NT2/D1 (cell line): ENCODE data around the gene DRC7.
"Not testable (repeated sequence)": the region's sequence is repeated elsewhere in the genome, so short reads cannot be mapped to it uniquely, and the experiment has no call there.

Source experiments
- DNase-seq: peaks from one replicate; pipeline ENCODE4 v3.0.0-alpha.2; 2011; ENCODE audit warnings: low read depth, low spot score
- H3K27me3 ChIP-seq: 2 replicates; pipeline ENCODE4 v1.6.0; 2011; ENCODE audit warnings: mild to moderate bottlenecking; ENCODE audit not compliant: insufficient read length, insufficient read depth
- H3K36me3 ChIP-seq: 2 replicates; pipeline ENCODE4 v1.6.1; 2011; ENCODE audit warnings: mild to moderate bottlenecking, low read length, mixed read lengths; ENCODE audit not compliant: insufficient read depth, insufficient read length
- H3K4me1 ChIP-seq: 2 replicates; pipeline ENCODE4 v1.5.1; 2011; ENCODE audit not compliant: insufficient read depth, insufficient read length
- H3K4me3 ChIP-seq: 2 replicates; pipeline ENCODE4 v1.5.1; 2011; ENCODE audit warnings: low read depth; ENCODE audit not compliant: insufficient read length
- H3K9ac ChIP-seq: 2 replicates; pipeline ENCODE4 v1.6.0; 2011; ENCODE audit warnings: low read depth; ENCODE audit not compliant: insufficient read length
- H3K9me3 ChIP-seq: 2 replicates; pipeline ENCODE4 v1.5.1; 2011; ENCODE audit warnings: mild to moderate bottlenecking, low read length; ENCODE audit not compliant: insufficient read depth
- SUZ12 ChIP-seq: IDR thresholded peaks from 2 replicates; pipeline ENCODE4 v1.6.1; 2011; ENCODE audit not compliant: insufficient read length, insufficient read depth; ENCODE audit errors: extremely low read depth
- YY1 ChIP-seq: IDR thresholded peaks from 2 replicates; pipeline ENCODE4 v1.6.1; 2011; ENCODE audit not compliant: insufficient read length, insufficient read depth
- ZNF274 ChIP-seq: IDR thresholded peaks from 2 replicates; pipeline ENCODE4 v1.6.1; 2011; ENCODE audit warnings: mild to moderate bottlenecking, low read depth, low read length

DRC7 gene

GRCh38 chr16:57743886-57744641 is 49.5 kb downstream of the DRC7 start:
- H3K36me3 ChIP-seq = peaks cover 39% of the 10 kb centered on the region
- TF ChIP-seq SUZ12 (no peak), ZNF274 (no peak), YY1 (no peak)
- no peak overlapping the region for H3K4me3 ChIP-seq
- H3K27me3 ChIP-seq = no peaks in the 10 kb centered on the region
- no peaks in the 10 kb centered on the region for H3K9me3 ChIP-seq
- no peak for DNase-seq
- no peak overlapping the region for H3K9ac ChIP-seq
- H3K4me1 ChIP-seq = peaks cover 12% of the 10 kb centered on the region

- H3K4me3 ChIP-seq = no peak overlapping the region
- peaks cover 39% of the 10 kb centered on the region for H3K36me3 ChIP-seq
- no peak for TF ChIP-seq SUZ12
- TF ChIP-seq ZNF274 = no peak
- TF ChIP-seq YY1 = no peak
- no peaks in the 10 kb centered on the region for H3K9me3 ChIP-seq
- H3K9ac ChIP-seq = no peak overlapping the region
- no peak for DNase-seq
- no peaks in the 10 kb centered on the region for H3K27me3 ChIP-seq
- H3K4me1 ChIP-seq = peaks cover 12% of the 10 kb centered on the region
Observed at GRCh38 chr16:57744642-57744903, 50.0 kb downstream of the DRC7 start.

GRCh38 chr16:57745768-57746167 is 51.2 kb downstream of the DRC7 start:
- no peaks in the 10 kb centered on the region for H3K9me3 ChIP-seq
- H3K4me1 ChIP-seq = peaks cover 9% of the 10 kb centered on the region
- H3K36me3 ChIP-seq = peaks cover 46% of the 10 kb centered on the region
- H3K9ac ChIP-seq = no peak overlapping the region
- H3K27me3 ChIP-seq = no peaks in the 10 kb centered on the region
- no peak for DNase-seq
- no peak for TF ChIP-seq SUZ12
- no peak overlapping the region for H3K4me3 ChIP-seq

GRCh38 chr16:57746316-57746715 is 51.7 kb downstream of the DRC7 start:
- peaks cover 49% of the 10 kb centered on the region for H3K36me3 ChIP-seq
- H3K4me3 ChIP-seq, H3K9me3 ChIP-seq, DNase-seq, H3K27me3 ChIP-seq, H3K9ac ChIP-seq, H3K4me1 ChIP-seq: not testable (repeated sequence)

GRCh38 chr16:57747091-57747490 is 52.5 kb downstream of the DRC7 start:
- TF ChIP-seq ZNF274 (no peak), SUZ12 (no peak), YY1 (no peak)
- Histone ChIP-seq H3K4me1 (peaks cover 9% of the 10 kb centered on the region), H3K9ac (no peak overlapping the region), H3K27me3 (no peaks in the 10 kb centered on the region), H3K36me3 (peaks cover 49% of the 10 kb centered on the region), H3K4me3 (no peak overlapping the region), H3K9me3 (no peaks in the 10 kb centered on the region)
- no peak for DNase-seq

GRCh38 chr16:57747496-57747895 is 52.9 kb downstream of the DRC7 start:
- Histone ChIP-seq H3K9ac (no peak overlapping the region), H3K9me3 (no peaks in the 10 kb centered on the region), H3K4me3 (no peak overlapping the region), H3K36me3 (peaks cover 52% of the 10 kb centered on the region), H3K4me1 (peaks cover 12% of the 10 kb centered on the region), H3K27me3 (no peaks in the 10 kb centered on the region)
- no peak for TF ChIP-seq YY1
- TF ChIP-seq ZNF274 = no peak
- no peak for TF ChIP-seq SUZ12
- no peak for DNase-seq

GRCh38 chr16:57747996-57748395 is 53.4 kb downstream of the DRC7 start:
- H3K36me3 ChIP-seq = peaks cover 57% of the 10 kb centered on the region
- H3K4me1 ChIP-seq = peaks cover 13% of the 10 kb centered on the region
- no peaks in the 10 kb centered on the region for H3K9me3 ChIP-seq
- no peak for DNase-seq
- H3K9ac ChIP-seq = no peak overlapping the region
- no peak overlapping the region for H3K4me3 ChIP-seq
- no peaks in the 10 kb centered on the region for H3K27me3 ChIP-seq
- TF ChIP-seq ZNF274 = no peak
- TF ChIP-seq SUZ12 = no peak
- no peak for TF ChIP-seq YY1

GRCh38 chr16:57748596-57748995 is 54.0 kb downstream of the DRC7 start:
- peaks cover 63% of the 10 kb centered on the region for H3K36me3 ChIP-seq
- TF ChIP-seq YY1 (no peak), SUZ12 (no peak), ZNF274 (no peak)
- no peak for DNase-seq

More at GRCh38 chr16:57748596-57748995, 54.0 kb downstream of the DRC7 start:
- peaks cover 13% of the 10 kb centered on the region for H3K4me1 ChIP-seq
- no peak overlapping the region for H3K4me3 ChIP-seq
- H3K9ac ChIP-seq = no peak overlapping the region
- no peaks in the 10 kb centered on the region for H3K27me3 ChIP-seq
- no peaks in the 10 kb centered on the region for H3K9me3 ChIP-seq
